AG10803 (cell line): ENCODE measurements around the gene NCEH1.
"Not testable (repeated sequence)": the region's sequence is repeated elsewhere in the genome, so short reads cannot be mapped to it uniquely, and the experiment has no call there.

Source experiments
- DNase-seq: peaks from one replicate; pipeline ENCODE4 v3.0.0; 2010; ENCODE audit warnings: low read depth
- H3K4me3 ChIP-seq: 2 replicates; pipeline ENCODE4 v1.5.1; 2011; ENCODE audit warnings: mild to moderate bottlenecking, low read length, control low read depth
- CTCF ChIP-seq: conservative IDR thresholded peaks from 2 replicates; pipeline ENCODE4 v1.5.1; 2011; ENCODE audit warnings: mild to moderate bottlenecking, low read length, control low read depth, inconsistent platforms

Gene NCEH1

GRCh38 chr3:172601066-172601832, 109.6 kb downstream of the NCEH1 start:
- H3K4me3 ChIP-seq, result no peak overlapping the region
- no peak for TF ChIP-seq CTCF
- no peak for DNase-seq

- no peak overlapping the region for H3K4me3 ChIP-seq
- no peak for DNase-seq
- no peak for TF ChIP-seq CTCF
Measured at GRCh38 chr3:172600644-172601065, 110.2 kb downstream of the NCEH1 start.

GRCh38 chr3:172598904-172599303, 112.0 kb downstream of the NCEH1 start:
- no peak for DNase-seq
- no peak for TF ChIP-seq CTCF
- H3K4me3 ChIP-seq, result no peak overlapping the region

GRCh38 chr3:172596394-172596706, 114.5 kb downstream of the NCEH1 start:
- no peak for TF ChIP-seq CTCF
- no peak for DNase-seq
- H3K4me3 ChIP-seq, result no peak overlapping the region

GRCh38 chr3:172595664-172596393, 115.0 kb downstream of the NCEH1 start:
- TF ChIP-seq CTCF, result peak; percentile 97
- peak; percentile 64 for DNase-seq
- H3K4me3 ChIP-seq, result peak overlapping the region; percentile 51

- DNase-seq, result not testable (repeated sequence)
Measured at GRCh38 chr3:172594900-172595663, 115.8 kb downstream of the NCEH1 start.

GRCh38 chr3:172592898-172593669, 117.8 kb downstream of the NCEH1 start:
- no peak for DNase-seq
- H3K4me3 ChIP-seq, result no peak overlapping the region
- no peak for TF ChIP-seq CTCF

More at GRCh38 chr3:172594900-172595663, 115.8 kb downstream of the NCEH1 start:
- not testable (repeated sequence) for H3K4me3 ChIP-seq
